GM12801 (cell line): ENCODE data around the gene SLX9.

Source experiments
- CTCF ChIP-seq: IDR thresholded peaks from one replicate; pipeline ENCODE4 v1.5.1; 2011; ENCODE audit warnings: control low read depth; ENCODE audit not compliant: insufficient read length; ENCODE audit errors: extremely low read depth

SLX9 gene

GRCh38 chr21:44898851-44899767 lies 40.7 kb upstream of the SLX9 start:
- no peak for TF ChIP-seq CTCF

GRCh38 chr21:44899768-44900558 lies 39.9 kb upstream of the SLX9 start:
- no peak for TF ChIP-seq CTCF

DNA sequence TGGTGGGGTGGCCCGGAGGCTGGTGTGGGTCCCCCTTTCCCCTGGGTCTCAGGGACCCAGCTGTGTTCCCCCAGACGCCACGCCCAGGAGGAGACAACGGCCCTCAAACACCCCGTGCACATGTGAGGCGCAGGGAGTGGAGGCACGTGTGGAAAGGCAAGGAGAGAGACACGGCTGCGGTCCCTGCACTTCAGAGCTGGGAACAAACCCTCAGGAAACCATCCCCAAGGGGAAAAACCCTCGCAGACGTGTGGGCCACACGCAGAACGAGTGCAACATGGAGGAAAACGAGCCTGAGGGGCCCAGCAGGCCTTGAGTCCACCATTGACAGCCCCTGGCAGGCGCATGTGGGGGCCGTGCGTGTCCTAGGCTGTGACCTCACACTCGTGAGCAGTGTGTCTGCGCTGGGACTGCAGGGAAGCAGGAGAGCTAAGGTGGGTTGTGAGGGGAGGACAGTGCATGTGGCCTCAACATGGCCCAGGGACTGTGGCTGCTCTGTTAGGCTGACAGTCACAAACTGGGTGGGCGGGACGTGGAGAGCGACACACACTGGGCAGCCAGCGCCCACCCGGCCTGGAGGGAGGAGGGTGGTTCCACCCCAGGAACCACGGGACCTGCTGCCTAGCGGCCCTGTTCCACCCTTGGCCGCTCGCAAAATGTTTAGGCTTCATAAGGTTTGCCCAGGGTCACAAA lies 39.1 kb upstream of the SLX9 start:
- TF ChIP-seq CTCF = no peak

DNA sequence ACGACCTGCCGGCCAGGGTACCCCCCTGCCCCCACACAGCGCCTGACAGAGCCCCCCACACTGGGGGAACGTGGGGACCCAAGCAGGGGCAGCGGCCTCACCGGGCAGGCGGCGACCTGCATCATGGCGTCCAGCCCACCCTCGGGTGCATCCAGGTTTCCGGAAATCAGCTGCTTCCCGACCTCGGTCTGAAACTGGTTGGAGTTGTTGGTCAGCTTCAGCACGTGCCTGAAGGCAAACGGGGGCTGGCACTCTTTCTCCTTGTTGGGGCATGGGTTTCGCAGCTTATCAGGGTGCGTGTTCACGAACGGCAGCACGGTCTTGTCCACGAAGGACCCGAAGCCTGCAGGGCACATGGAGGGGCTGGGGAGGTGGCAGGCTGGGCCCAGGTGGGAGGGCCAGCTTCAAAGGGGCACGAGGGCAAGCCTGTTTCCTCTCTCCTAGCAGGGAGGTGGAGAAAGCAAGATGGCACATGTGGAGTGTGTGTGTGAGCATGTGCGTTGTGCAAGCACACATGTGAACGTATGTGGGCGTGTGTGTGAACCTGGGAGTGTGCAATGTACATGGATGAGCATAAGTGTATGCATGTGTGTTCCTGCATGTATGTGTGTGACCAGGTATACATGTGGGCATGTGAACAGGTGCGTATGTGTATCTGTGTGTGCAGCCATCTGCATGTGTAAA lies 38.3 kb upstream of the SLX9 start:
- TF ChIP-seq CTCF = no peak

DNA sequence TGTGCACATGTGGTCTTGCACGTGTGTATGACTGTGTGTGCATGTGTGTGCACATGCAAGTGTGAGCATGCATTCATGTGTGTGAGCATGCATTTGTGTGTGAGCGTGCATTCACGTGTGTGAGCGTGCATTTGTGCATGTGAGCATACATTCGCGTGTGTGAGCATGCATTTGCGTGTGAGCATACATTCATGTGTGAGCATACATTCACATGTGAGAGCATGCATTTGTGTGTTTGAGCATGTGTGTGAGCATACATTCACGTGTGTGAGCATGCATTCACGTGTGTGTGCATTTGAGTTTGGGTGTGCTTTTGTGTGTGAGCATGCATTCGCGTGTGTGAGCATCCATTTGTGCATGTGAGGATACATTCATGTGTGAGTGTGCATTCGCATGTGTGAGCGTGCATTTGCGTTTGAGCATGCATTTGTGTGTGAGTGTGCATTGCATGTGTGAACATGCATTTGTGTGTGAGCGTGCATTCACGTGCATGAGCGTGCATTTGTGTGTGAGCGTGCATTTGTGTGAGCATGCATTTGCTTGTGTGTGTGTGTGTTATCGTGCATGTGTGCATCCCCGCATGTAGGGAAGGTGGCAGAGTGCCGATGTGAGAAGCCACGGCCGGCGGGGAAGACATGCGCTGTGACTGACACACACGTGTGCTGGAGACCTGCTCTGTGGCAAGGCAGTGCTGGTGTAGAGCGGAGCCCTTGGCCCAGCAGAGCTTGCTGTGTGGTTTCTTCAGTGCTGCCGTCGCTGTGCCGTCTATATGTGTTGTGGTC lies 37.4 kb upstream of the SLX9 start:
- TF ChIP-seq CTCF = no peak

GRCh38 chr21:44903050-44903685 lies 36.7 kb upstream of the SLX9 start:
- TF ChIP-seq CTCF = no peak
